Esophagus muscularis mucosa (tissue), 4 donors: ENCODE measurements around the gene SKIL. TPM values are rescaled to one million over a fixed set of nuclear protein-coding genes. Genes with fewer than 3 reads are reported as not detected.

Source experiments
- DNase-seq: peaks from one replicate; pipeline ENCODE4 v3.0.0-alpha.2; 2017; ENCODE audit errors: extremely low spot score
- H3K27ac ChIP-seq, 4 donors: fragments of 200-600 bp; sonication (generic); replicated peaks in 1 of 4; 1 replicate in 3 of 4; 2 replicates in 1 of 4; pipeline ENCODE4 v1.5.1; 2016 to 2019; ENCODE audit warnings: mild to moderate bottlenecking in 1 of 4
- H3K27me3 ChIP-seq, 4 donors: fragments of 200-600 bp; sonication (generic); one replicate each; pipeline versions ENCODE4 v1.5.1 to v1.6.0; 2016 to 2019
- H3K36me3 ChIP-seq, 4 donors: fragments of 200-600 bp; sonication (generic); one replicate each; pipeline ENCODE4 v1.5.1; 2016 to 2019
- H3K4me1 ChIP-seq, 4 donors: fragments of 200-600 bp; sonication (generic); one replicate each; pipeline ENCODE4 v1.5.1; 2016 to 2019
- H3K4me3 ChIP-seq, 4 donors: fragments of 200-600 bp; sonication (generic); 1 replicate in 2 of 4; 2 replicates in 2 of 4; pipeline ENCODE4 v1.5.1; 2016 to 2019; ENCODE audit warnings: mild to moderate bottlenecking in 4 of 4, moderate library complexity in 1 of 4
- H3K9me3 ChIP-seq, 4 donors: fragments of 200-600 bp; sonication (generic); 1 replicate in 3 of 4; 2 replicates in 1 of 4; pipeline ENCODE4 v1.5.1; 2016 to 2019
- EP300 ChIP-seq: sonication (generic); formaldehyde crosslinking; IDR thresholded peaks from one replicate; pipeline ENCODE4 v1.6.1; 2017; ENCODE audit warnings: antibody characterized with exemption
- POLR2A ChIP-seq: fragments of 450-650 bp; IDR thresholded peaks from one replicate; pipeline ENCODE4 v1.6.1; 2017; ENCODE audit warnings: antibody characterized with exemption, moderate library complexity, mild to moderate bottlenecking, low read depth
- POLR2AphosphoS5 ChIP-seq, 2 donors: sonication (generic); formaldehyde crosslinking; IDR thresholded peaks; one replicate each; pipeline ENCODE4 v1.6.1; 2017; ENCODE audit warnings: antibody characterized with exemption in 2 of 2
- WGBS: methylation state at CpG from one replicate; pipeline ENCODE4 v1.1.5; 2018; 5-methylcytosine and 5-hydroxymethylcytosine counted together
- intact Hi-C: fragments of 100-400 bp; cut with DNase I; formaldehyde crosslinking; loops from one replicate; pipeline ENCODE4 v1.15.1; 2023
- total RNA-seq, 4 donors: library from RNA; depleted of rRNA; stranded (reverse); fragments of >200 nt; gene quantifications; one replicate each; pipeline versions ENCODE4 v1.1.0 to v1.2.1, GENCODE V29; 2016
- TF ChIP-seq, protein P1 (sequence below), 3 experiments: fragments of 200-600 bp in 2 of 3; fragments of 450-650 bp in 1 of 3; sonication (generic) in 2 of 3; IDR thresholded peaks; one replicate each; pipeline ENCODE4 v1.5.1; 2017 to 2019; ENCODE audit warnings: antibody characterized with exemption in 3 of 3, mild to moderate bottlenecking in 2 of 3, moderate library complexity in 1 of 3

SKIL gene
- total RNA-seq, 4 donors from 2014 or later: 34.7 to 54.4 (median 39.5) TPM

DNA sequence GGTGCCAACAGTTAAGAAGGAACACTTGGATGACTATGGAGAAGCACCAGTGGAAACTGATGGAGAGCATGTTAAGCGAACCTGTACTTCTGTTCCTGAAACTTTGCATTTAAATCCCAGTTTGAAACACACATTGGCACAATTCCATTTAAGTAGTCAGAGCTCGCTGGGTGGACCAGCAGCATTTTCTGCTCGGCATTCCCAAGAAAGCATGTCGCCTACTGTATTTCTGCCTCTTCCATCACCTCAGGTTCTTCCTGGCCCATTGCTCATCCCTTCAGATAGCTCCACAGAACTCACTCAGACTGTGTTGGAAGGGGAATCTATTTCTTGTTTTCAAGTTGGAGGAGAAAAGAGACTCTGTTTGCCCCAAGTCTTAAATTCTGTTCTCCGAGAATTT is 3.0 kb downstream of the SKIL start:
- no peaks in the 10 kb centered on the region for H3K9me3 ChIP-seq
- TF ChIP-seq EP300 (no peak), POLR2A (no peak), POLR2AphosphoS5 (IDR thresholded peaks at IDR 0.05) (no peak)
- TF ChIP-seq, protein P1, sequence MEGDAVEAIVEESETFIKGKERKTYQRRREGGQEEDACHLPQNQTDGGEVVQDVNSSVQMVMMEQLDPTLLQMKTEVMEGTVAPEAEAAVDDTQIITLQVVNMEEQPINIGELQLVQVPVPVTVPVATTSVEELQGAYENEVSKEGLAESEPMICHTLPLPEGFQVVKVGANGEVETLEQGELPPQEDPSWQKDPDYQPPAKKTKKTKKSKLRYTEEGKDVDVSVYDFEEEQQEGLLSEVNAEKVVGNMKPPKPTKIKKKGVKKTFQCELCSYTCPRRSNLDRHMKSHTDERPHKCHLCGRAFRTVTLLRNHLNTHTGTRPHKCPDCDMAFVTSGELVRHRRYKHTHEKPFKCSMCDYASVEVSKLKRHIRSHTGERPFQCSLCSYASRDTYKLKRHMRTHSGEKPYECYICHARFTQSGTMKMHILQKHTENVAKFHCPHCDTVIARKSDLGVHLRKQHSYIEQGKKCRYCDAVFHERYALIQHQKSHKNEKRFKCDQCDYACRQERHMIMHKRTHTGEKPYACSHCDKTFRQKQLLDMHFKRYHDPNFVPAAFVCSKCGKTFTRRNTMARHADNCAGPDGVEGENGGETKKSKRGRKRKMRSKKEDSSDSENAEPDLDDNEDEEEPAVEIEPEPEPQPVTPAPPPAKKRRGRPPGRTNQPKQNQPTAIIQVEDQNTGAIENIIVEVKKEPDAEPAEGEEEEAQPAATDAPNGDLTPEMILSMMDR (IDR thresholded peaks at IDR 0.05): no peak
- peaks cover 18 to 78% (median 65%) of the 10 kb centered on the region in 4 donors for H3K4me1 ChIP-seq
- no peak for DNase-seq
- intact Hi-C loops: no loop called here
- no peaks in the 10 kb centered on the region for H3K27me3 ChIP-seq
- WGBS: 91% methylated on average over 5 of the region's 5 CpGs
- H3K36me3 ChIP-seq: peaks cover 0 to 30% (median 8%) of the 10 kb centered on the region in 4 donors
- peak overlapping the region in 1 of 4 donors; percentile 4 for H3K4me3 ChIP-seq
- no peak overlapping the region for H3K27ac ChIP-seq

DNA sequence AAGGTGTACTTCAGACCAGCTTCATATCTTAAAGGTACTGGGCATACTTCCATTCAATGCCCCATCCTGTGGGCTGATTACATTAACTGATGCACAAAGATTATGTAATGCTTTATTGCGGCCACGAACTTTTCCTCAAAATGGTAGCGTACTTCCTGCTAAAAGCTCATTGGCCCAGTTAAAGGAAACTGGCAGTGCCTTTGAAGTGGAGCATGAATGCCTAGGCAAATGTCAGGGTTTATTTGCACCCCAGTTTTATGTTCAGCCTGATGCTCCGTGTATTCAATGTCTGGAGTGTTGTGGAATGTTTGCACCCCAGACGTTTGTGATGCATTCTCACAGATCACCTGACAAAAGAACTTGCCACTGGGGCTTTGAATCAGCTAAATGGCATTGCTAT is 3.4 kb downstream of the SKIL start:
- WGBS: 55% methylated on average over 3 of the region's 5 CpGs
- H3K36me3 ChIP-seq: peaks cover 0 to 30% (median 8%) of the 10 kb centered on the region in 4 donors
- H3K4me3 ChIP-seq: peak overlapping the region in 2 of 4 donors; percentile 1 to 4
- H3K27ac ChIP-seq: no peak overlapping the region
- no peak for TF ChIP-seq EP300
- no peak for TF ChIP-seq POLR2AphosphoS5 (IDR thresholded peaks at IDR 0.05)
- TF ChIP-seq, protein P1 (IDR thresholded peaks at IDR 0.05): no peak
- no peak for TF ChIP-seq POLR2A
- H3K27me3 ChIP-seq: no peaks in the 10 kb centered on the region
- no peaks in the 10 kb centered on the region for H3K9me3 ChIP-seq
- DNase-seq: no peak
- peaks cover 13 to 74% (median 63%) of the 10 kb centered on the region in 4 donors for H3K4me1 ChIP-seq
- intact Hi-C loops: no loop called here

DNA sequence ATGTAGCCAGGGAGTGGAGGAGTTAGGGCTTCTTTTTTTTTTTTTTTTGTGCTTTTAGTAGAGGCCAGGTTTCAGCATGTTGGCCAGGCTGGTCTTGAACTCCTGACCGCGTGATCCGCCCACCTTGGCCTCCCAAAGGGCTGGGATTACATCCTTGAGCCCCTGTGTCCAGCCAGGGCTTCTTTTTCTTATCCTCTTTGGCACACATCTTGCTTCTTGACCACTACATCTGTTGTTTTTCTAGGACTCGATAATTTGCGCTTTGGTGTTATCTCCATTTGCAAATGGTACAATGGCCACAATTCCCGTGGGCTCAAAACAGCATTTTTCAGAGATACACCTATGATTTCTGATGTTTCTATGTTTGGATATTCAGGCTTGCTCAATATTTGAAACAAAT is 4.2 kb downstream of the SKIL start:
- H3K4me3 ChIP-seq: peak overlapping the region in 2 of 4 donors; percentile 3 to 4
- no peaks in the 10 kb centered on the region for H3K9me3 ChIP-seq
- no peak overlapping the region for H3K27ac ChIP-seq
- intact Hi-C loops: no loop called here
- no peak for TF ChIP-seq POLR2A
- TF ChIP-seq, protein P1 (IDR thresholded peaks at IDR 0.05): no peak
- no peak for TF ChIP-seq EP300
- TF ChIP-seq POLR2AphosphoS5 (IDR thresholded peaks at IDR 0.05): no peak
- H3K27me3 ChIP-seq: no peaks in the 10 kb centered on the region
- peaks cover 0 to 30% (median 8%) of the 10 kb centered on the region in 4 donors for H3K36me3 ChIP-seq
- H3K4me1 ChIP-seq: peaks cover 13 to 68% (median 58%) of the 10 kb centered on the region in 4 donors
- 84% methylated on average over 6 of the region's 6 CpGs for WGBS
- DNase-seq: no peak

DNA sequence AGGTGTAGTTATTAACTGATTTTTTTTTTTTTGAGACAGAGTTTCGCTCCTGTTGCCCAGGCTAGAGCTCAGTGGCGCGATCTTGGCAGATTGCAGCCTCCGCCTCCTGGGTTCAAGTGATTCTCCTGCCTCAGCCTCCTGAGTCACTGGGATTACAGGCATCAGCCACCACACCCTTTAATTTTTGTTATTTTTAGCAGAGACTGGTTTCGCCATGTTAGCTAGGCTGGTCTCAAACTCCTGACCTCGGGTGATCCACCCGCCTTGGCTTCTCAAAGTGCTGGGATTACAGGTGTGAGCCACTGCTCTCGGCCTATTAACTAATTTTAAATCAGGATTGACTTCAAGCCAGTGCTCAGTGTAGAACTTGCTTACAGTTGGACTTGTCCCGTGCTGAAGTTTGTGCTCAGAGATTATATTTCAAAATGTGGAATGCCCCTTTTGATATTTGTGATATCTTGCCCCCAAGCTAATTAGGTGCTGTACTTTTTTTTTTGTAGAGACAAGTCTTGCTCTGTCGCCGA is 6.0 kb downstream of the SKIL start:
- DNase-seq: no peak
- Histone ChIP-seq H3K27ac (no peak overlapping the region), H3K36me3 (peaks cover 0 to 30% (median 8%) of the 10 kb centered on the region in 4 donors), H3K4me3 (no peak overlapping the region), H3K9me3 (no peaks in the 10 kb centered on the region), H3K27me3 (no peaks in the 10 kb centered on the region), H3K4me1 (peaks cover 18 to 74% (median 65%) of the 10 kb centered on the region in 4 donors)
- no peak for TF ChIP-seq POLR2AphosphoS5 (IDR thresholded peaks at IDR 0.05)
- no peak for TF ChIP-seq POLR2A
- TF ChIP-seq, protein P1 (IDR thresholded peaks at IDR 0.05): no peak
- TF ChIP-seq EP300: no peak
- intact Hi-C loops: no loop called here
- 94% methylated on average over 11 of the region's 11 CpGs for WGBS

DNA sequence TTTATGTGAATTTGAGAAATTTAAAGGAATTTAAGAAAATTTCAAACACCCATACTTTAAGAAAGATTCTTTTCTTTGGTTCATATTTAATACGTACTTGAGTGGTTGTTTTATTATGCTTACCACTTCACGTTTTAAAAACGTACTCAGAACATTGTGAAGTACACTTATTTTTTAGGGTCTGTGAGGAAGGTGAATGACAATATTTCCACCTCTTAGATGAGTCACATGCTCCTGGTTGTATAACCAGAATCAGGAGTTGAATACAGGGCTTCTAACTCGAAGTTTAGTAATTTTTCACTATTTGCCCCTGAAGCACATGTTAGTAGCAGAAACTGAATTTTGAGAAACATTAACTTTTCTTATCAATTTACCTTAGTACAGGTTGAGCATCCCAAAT is 7.5 kb downstream of the SKIL start:
- Histone ChIP-seq H3K27ac (no peak overlapping the region), H3K4me1 (peaks cover 18 to 64% (median 56%) of the 10 kb centered on the region in 4 donors), H3K9me3 (no peaks in the 10 kb centered on the region), H3K27me3 (no peaks in the 10 kb centered on the region), H3K4me3 (no peak overlapping the region), H3K36me3 (peaks cover 0 to 24% (median 8%) of the 10 kb centered on the region in 4 donors)
- no peak for DNase-seq
- intact Hi-C loops: no loop called here
- TF ChIP-seq POLR2AphosphoS5 (IDR thresholded peaks at IDR 0.05) (no peak), POLR2A (no peak), EP300 (no peak)
- TF ChIP-seq, protein P1 (IDR thresholded peaks at IDR 0.05): no peak
- 78% methylated on average over 4 of the region's 4 CpGs for WGBS
